ENCODE data around the gene TBC1D3.
"Not testable (repeated sequence)": the region's sequence is repeated elsewhere in the genome, so short reads cannot be mapped to it uniquely, and the experiment has no call there.

TBC1D3 gene

GRCh38 chr17:38192455-38192854 is at the start of gene TBC1D3:
TSS of gene TBC1D3 (minus strand) at chr17:38192555. CDS start at chr17:38191029, 1,526 bp downstream.
- DNase-seq: not testable (repeated sequence)

GRCh38 chr17:38232790-38233189 is 40.4 kb upstream of the TBC1D3 start:
- not testable (repeated sequence) for DNase-seq

GRCh38 chr17:38225844-38226495 is 33.6 kb upstream of the TBC1D3 start:
- DNase-seq: not testable (repeated sequence)

GRCh38 chr17:38220867-38221266 is 28.5 kb upstream of the TBC1D3 start:
- not testable (repeated sequence) for DNase-seq

DNA sequence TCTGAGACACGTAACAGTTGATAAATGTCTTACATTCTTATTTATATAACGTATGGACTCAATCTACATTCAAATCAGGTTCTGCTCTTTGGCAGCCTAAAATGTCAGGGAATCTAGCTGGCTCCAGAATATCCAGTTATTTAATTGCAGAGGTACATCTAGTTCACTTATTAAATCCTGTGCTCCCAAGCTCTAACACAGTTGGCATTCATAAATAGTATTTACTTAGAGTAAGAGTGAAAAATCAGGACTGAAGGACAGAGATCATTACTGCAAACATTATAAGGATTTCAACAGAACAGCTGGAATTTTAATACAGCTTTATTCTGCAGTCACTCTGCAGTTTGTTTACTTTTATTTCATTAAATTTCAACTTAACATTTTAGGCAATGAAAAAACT is 7.9 kb upstream of the TBC1D3 start:
- not testable (repeated sequence) for DNase-seq

- DNase-seq: not testable (repeated sequence)
Measured at GRCh38 chr17:38134860-38135259, 57.5 kb downstream of the TBC1D3 start.
